Measurements from ENCODE around the gene GNAQ. TPM values are rescaled to one million over a fixed set of nuclear protein-coding genes. Genes with fewer than 3 reads are reported as not detected.

The GNAQ gene
- total RNA-seq, 1 donor from 2014 or later = 21.3 TPM

DNA sequence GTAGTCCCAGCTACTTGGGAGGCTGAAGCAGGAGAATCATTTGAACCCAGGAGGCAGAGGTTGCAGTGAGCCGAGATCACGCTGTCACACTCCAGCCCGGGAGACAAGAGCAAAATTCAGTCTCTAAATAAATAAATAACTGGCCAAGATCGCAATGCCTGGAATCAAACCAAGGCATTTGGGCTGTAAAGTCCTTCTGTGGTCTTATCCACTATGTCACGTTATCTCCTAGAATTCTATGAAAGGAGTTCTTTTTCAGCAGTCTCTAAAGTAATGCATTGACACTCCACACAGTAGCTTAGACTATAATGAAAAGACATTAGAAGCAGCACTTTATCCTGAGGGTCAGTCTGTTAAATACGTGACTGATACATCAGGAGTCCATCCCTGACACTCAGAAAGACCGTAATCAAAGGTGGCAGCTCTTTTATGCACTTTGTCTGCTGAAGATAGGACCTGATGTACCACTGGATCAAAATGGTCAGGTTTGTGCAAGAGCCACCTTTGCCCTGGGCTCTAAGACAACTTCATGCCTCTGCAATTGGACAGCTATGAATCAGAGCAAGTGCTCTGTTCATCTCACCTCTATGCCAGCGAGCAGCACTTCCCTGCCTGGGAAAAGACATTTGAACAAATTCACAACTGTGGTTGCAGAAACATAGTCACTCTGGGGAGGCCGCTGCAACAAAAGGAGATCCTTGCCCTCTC, 351.8 kb downstream of the GNAQ start:
- DNase-seq (ENCODE audit: low read depth) (no peak), FAIRE-seq (no peak)
- TF ChIP-seq, protein P1, sequence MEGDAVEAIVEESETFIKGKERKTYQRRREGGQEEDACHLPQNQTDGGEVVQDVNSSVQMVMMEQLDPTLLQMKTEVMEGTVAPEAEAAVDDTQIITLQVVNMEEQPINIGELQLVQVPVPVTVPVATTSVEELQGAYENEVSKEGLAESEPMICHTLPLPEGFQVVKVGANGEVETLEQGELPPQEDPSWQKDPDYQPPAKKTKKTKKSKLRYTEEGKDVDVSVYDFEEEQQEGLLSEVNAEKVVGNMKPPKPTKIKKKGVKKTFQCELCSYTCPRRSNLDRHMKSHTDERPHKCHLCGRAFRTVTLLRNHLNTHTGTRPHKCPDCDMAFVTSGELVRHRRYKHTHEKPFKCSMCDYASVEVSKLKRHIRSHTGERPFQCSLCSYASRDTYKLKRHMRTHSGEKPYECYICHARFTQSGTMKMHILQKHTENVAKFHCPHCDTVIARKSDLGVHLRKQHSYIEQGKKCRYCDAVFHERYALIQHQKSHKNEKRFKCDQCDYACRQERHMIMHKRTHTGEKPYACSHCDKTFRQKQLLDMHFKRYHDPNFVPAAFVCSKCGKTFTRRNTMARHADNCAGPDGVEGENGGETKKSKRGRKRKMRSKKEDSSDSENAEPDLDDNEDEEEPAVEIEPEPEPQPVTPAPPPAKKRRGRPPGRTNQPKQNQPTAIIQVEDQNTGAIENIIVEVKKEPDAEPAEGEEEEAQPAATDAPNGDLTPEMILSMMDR (IDR thresholded peaks at IDR 0.05; ENCODE audit: insufficient read depth, low read length, severe bottlenecking) = no peak
- Histone ChIP-seq H3K36me3 (ENCODE audit: control insufficient read depth, insufficient read depth, low read length) (no peaks in the 10 kb centered on the region), H3K4me3 (ENCODE audit: low read depth, low read length) (no peak overlapping the region), H3K27me3 (ENCODE audit: control insufficient read depth, insufficient read depth, low read length) (no peaks in the 10 kb centered on the region)

DNA sequence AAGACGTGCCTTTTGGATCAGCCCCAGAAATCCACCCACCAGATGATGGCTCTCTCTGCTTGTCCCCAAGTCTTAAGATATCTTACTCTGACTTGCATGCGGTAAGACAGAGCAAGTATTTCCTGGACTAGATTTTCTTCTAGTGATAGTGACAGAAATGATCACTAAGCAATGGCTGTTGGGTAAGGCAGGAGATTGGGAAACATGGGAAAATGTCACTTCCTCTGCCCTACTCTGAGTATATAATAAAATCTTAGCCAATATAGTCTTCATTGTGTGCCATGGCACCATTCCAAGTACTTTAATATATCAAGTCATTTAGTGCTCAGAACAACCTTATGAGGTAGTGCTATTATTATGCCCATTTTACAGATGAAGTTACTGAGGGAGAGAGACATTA, 352.5 kb downstream of the GNAQ start:
- TF ChIP-seq, protein P1 (IDR thresholded peaks at IDR 0.05; ENCODE audit: insufficient read depth, low read length, severe bottlenecking) = no peak
- FAIRE-seq (no peak), DNase-seq (ENCODE audit: low read depth) (peak; percentile 4)
- Histone ChIP-seq H3K27me3 (ENCODE audit: control insufficient read depth, insufficient read depth, low read length) (no peaks in the 10 kb centered on the region), H3K36me3 (ENCODE audit: control insufficient read depth, insufficient read depth, low read length) (no peaks in the 10 kb centered on the region), H3K4me3 (ENCODE audit: low read depth, low read length) (no peak overlapping the region)

DNA sequence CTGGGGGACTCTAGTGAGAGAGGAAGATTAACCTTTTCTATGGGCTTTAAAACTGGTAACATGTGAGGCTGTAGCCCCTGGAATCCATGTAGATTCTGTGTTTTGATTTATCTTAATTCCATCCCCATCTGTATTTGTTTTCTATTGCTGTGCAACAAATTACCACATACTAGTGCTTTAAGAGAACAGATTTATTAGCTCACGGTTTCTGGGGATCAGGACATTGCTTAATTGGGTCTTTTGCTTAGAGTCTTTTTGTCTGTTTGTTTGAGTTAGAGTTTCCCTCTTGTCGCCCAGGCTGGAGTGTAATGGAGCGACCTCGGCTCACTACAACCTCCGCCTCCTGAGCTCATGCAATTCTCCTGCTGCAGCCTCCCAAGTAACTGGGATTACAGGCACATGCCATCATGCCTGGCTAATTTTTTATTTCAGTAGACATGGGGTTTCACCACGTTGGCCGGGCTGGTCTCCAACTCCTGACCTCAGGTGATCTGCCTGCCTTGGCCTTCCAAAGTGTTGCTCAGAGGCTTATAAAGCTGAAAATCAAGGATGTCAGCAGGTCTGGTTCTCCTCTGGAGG, 353.6 kb downstream of the GNAQ start:
- TF ChIP-seq, protein P1 (IDR thresholded peaks at IDR 0.05; ENCODE audit: insufficient read depth, low read length, severe bottlenecking) = no peak
- no peak for DNase-seq (ENCODE audit: low read depth)
- H3K27me3 ChIP-seq (ENCODE audit: control insufficient read depth, insufficient read depth, low read length) = no peaks in the 10 kb centered on the region
- no peaks in the 10 kb centered on the region for H3K36me3 ChIP-seq (ENCODE audit: control insufficient read depth, insufficient read depth, low read length)
- H3K4me3 ChIP-seq (ENCODE audit: low read depth, low read length) = no peak overlapping the region
- no peak for FAIRE-seq

DNA sequence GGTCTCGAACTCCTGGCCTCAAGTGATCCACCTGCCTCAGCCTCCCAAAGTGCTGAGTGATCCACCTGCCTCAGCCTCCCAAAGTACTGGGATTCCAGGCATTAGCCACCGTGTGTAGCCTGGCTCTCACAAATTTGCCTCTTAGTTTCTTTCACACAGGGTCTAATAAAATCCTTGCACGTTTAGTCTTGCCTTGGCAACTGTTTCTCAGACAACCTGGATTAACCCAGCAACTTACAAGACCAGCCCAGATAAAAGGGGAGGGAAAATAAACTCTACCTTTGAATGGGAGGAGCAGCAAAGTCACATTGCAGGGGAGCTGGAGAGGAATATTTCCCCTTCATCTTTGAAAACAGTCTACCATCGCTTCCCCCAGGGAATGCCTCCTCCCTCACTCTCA, 354.2 kb downstream of the GNAQ start:
- FAIRE-seq (no peak), DNase-seq (ENCODE audit: low read depth) (no peak)
- Histone ChIP-seq H3K27me3 (ENCODE audit: control insufficient read depth, insufficient read depth, low read length) (no peaks in the 10 kb centered on the region), H3K36me3 (ENCODE audit: control insufficient read depth, insufficient read depth, low read length) (no peaks in the 10 kb centered on the region), H3K4me3 (ENCODE audit: low read depth, low read length) (no peak overlapping the region)
- TF ChIP-seq, protein P1 (IDR thresholded peaks at IDR 0.05; ENCODE audit: insufficient read depth, low read length, severe bottlenecking) = no peak

DNA sequence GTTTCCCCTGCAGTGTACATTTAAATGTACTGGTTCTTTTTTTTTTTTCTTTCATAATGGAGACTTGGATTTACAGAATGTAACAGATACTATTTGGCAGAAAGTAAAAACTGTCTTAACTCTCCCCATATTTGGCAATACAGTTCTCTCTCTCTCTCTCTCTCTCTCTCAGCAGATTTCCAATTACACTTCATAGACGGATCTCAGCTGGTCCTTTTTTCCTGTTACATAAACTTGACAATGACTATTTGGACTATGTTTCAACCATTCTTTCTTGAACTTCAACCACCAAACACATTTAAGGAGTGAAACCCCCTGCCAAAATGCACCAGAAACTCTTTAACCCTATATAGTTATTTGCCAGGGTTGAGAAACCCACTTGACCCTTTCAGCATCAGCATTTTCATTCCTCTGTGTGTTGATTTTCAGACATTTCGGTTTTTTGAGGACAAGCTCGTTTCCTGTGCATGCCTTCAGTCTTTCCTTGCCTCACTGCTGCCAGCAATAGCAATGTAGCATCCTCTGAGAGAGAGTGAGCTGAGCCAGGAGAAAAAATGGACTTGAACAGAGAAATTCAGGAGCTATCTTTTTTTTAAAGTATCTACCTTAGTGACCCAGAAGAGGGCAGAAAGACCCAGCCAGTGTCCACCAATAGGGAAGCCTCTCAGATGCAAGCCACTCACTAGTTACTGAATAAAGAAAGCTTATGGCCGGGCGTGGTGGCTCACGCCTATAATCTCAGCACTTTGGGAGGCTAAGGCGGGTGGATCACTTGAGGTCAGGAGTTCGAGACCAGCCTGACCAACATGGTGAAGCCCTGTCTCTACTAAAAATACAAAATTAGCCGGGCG, 357.4 kb downstream of the GNAQ start:
- TF ChIP-seq, protein P1 (IDR thresholded peaks at IDR 0.05; ENCODE audit: insufficient read depth, low read length, severe bottlenecking) = no peak
- FAIRE-seq = no peak
- no peak for DNase-seq (ENCODE audit: low read depth)

More for the DNA sequence above, 357.4 kb downstream of the GNAQ start:
- no peaks in the 10 kb centered on the region for H3K36me3 ChIP-seq (ENCODE audit: control insufficient read depth, insufficient read depth, low read length)
- no peak overlapping the region for H3K4me3 ChIP-seq (ENCODE audit: low read depth, low read length)
- H3K27me3 ChIP-seq (ENCODE audit: control insufficient read depth, insufficient read depth, low read length) = no peaks in the 10 kb centered on the region

All from bronchial epithelial cell (primary cell).